Cerebellar cortex (tissue), 1 donor: ENCODE data around the gene KIFAP3.
"Not testable (repeated sequence)": the region's sequence is repeated elsewhere in the genome, so short reads cannot be mapped to it uniquely, and the experiment has no call there.

ENCODE experiments used
- DNase-seq: peaks from one replicate; pipeline ENCODE4 v3.0.0-alpha.2; 2015; ENCODE audit warnings: low spot score

KIFAP3 gene

DNA sequence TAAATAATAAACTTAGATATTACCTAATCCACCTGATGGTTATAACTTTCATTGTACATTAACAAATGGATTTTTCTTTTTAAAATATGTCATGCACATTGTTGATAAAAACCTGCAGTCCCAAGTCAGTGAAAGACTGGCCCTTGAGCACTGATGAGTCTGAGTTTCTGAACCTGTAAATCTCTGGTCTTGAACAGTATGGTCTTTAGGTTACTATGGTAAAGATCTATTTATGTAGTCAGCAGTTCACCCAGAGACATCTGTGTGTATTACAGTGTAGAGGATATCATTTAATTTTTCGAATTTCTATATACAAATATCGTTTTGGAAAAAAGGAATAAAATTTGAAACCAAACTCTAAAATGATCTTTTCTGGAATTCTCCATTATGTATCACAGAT, 150.4 kb downstream of the KIFAP3 start:
- no peak for DNase-seq

DNA sequence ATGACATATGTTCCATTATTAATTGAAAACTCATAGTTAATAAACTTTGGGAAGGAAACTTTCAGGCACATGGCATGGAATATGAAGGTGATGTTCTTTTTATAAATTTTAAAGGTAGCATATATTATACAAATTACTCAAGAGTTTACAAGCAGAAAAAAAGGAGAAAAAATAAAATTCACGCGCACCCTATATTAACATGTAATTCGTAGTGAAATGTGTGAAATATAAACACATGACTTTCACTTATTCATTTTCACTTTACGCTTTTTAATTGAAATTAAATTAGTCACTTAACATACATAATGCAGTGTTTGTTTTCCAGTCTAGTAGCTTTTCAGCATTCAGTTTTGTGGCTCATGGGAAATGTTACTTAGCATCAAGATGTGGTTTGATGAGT, 153.4 kb downstream of the KIFAP3 start:
- DNase-seq: no peak

DNA sequence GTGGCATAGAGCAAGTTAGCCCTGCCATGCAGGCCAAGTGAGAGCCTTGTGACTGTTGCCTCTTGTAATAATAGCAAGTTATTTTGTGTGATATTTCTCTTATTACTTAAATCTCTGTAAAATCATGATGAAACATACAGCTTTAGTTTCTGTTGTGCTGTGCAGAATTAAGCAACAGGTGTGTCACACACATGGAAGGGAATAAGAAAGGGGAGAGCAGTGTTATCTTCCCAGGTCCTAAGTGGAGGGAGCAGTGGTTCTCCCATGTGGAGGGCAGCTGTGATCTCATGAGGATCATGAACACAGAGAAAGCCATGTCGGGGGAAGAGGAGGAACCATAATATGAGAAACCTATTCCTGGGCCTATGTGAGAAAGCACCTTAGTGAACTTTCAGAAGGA, 155.6 kb downstream of the KIFAP3 start:
- DNase-seq: no peak

DNA sequence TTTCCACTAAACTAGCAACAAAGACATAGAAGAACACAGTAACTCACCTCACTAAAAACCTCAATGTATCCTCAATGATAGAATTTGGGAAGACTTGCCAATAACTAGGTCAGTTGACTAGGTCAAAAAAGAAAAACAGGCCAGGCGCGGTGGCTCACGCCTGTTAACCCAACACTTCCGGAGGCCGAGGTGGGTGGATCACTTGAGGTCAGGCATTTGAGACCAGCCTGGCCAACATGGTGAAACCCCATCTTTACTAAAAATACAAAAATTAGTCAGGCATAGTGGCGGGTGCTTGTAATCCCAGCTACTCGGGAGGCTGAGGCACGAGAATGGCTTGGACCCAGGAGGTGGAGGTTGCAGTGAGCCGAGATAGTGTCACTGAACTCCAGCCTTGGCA, 156.3 kb downstream of the KIFAP3 start:
- not testable (repeated sequence) for DNase-seq

DNA sequence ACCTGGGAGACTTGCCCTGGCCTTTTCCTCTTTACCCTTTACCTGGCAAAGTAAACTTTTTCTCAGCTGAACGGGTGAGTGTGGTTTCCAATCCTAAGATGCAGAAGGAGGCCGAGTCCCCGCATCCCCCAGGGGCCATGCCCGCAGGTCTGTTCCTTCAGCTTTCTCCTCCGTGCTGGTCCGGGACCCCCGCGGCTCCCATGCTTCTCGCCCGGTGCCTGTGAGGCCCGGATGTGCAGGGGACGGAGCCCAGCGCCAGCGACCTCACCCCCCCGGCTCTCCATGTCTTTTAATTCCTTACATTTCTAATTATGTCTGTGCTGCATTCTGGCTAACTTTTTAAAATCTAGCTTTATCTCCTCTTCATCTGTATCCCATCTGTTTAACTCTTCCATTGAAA, 159.3 kb downstream of the KIFAP3 start:
- DNase-seq: no peak

DNA sequence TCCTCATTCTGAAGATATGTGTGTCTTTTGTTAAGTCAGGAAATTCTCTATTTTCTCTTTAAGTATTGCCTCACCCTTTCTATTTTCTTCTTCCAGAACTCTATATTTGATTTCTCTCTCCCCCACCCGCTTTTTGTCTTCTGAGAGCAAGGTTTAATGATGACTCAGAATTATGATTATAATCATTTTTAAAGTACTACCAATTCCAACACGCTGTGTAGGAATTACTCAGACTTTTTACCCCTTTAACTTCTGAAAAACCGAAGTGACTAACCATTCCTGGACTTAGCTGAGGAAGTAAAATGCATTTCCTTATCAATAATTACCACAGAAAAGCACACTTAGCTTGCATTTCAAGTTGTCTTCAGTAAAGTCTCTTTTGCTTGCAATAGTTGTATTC, 160.0 kb downstream of the KIFAP3 start:
- no peak for DNase-seq

DNA sequence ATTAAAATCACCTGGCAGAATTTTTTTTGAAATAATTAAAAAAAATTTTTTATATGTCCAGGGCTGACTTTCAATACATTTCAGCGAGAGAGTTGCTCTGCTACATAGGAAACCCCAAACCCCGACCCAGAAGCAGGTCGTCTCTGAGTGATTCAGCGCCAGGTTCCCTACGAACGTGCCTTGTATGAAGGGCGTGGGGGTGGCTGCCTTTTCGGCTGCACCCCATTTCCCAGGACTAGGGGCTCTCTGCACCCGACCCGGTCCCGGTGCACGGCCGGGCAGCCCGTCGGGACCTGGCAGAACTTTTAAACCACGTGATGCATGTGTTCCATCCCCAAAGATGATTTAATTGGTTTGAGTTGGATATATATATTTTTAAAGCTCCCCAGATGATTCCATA, 165.0 kb downstream of the KIFAP3 start:
- no peak for DNase-seq

DNA sequence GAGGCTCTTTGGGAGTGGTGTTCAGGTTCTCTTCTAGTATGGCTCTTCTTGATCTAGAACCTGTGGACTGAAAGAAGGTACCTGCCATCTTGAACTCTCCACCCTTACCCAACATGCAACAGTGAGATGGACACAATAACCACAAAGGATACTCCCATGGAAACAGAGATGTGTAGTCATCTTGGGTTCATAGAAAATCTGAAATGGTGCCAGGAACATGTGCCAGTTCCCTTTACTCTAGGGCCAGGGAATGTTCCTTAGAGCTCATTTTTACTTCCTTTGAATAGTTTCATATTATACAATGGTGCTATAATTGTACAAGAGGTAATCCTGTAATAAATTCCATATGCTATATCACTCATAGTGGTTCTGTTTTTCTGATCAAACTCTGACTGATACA, 167.6 kb downstream of the KIFAP3 start:
- DNase-seq: no peak

DNA sequence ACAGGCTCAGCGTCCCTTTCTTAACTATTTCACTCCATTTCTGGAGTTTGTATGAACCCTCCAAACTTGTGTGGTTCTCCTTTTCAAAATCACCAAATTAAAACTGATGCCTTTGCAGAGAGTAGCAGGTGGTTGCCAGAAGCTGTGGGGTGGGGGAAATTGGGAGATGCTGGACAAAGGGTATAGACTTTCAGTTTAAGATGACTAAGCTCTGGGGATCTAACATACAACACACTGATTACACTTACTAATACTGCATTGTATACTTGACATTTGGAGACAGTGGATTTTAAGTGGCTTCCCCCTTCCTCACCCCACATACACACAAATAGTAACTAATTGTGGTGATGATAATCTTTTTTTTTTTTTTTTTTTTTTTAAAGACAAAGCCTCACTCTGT, 169.7 kb downstream of the KIFAP3 start:
- DNase-seq: no peak

DNA sequence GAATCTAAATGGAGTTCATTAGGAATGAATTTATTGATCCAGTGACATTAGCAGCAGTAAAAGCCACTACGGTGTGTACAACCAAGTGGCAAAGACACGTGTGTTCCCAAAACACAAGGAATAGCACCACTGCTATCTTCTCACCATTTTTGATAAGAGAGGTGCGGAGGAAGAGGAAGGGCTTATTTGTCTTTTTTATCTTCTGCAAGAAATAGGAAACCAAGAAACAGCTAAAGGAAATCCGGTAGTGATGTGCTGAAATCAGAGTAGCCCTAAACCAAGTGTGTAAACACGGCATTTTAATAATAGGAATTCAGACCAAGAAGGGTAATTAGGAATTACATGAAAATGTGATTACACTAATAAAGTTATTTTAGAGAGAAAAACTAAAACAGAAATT, 171.7 kb downstream of the KIFAP3 start:
- no peak for DNase-seq

DNA sequence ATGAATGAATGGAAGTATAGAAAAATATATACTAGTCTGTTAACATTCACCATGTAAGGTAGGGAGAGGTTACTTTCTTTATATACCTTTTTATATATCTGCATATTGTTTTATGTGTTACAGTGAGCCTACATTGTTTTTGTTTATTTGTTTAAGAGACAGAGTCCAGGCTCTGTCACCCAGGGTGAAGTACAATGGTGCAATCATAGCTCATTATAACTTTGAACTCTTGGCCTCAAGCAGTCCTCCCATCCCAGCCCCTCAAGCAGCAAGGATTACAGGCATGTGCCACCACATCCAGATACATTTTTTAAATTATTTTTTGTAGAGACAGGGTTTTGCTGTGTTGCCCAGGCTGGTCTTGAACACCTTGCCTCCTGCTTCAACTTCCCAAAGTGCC, 173.4 kb downstream of the KIFAP3 start:
- no peak for DNase-seq

DNA sequence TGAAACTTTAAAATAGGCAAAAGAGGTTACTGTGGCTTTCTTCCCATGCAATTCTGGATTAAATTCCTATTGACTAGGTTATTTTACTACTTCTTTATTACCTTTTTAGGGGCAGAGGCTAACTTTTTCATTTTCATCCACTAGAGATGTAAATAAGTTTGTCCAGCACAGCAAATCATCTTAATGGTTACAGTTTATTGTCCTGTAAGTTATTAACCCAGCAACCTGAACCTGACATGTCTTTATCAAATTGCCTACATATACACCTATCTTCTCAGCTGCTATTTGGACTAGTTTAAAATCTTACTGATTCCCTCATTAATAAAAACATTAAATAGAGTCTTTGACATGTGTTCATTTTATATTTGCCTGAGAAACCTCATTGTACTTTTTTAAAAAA, 173.9 kb downstream of the KIFAP3 start:
- DNase-seq: no peak

DNA sequence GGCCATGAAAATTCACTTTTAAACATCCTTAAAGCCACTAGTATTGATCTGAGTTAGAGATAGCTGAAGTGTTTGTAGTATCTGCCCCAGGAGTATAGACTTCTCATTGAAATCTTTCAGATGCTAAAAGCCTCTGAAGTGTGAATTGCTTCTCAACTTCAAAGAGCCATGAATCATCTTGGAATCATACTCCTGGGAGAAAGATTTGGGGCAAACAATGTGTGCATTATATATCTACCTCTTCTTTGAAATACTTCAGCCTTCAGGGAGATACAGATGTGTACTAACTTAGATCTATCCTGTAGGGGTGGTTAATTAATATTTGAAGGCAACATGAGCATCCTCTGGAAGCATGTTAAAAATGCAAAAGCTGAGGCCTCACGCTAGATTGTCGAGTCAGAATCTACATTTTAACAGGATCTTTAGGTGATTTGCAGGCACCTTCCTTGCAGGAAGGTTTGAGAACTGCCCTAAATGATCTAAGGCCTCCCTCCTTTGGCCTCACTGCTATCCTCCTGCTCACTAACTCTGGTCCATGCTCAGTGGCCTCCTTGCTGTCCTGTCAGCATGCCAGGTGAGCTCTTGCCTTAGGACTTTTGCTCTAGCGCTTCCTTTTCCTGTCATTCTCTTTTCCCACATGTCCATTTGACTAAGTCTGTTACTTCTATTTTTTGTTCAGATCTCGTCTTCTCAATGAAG, 174.8 kb downstream of the KIFAP3 start:
- no peak for DNase-seq

DNA sequence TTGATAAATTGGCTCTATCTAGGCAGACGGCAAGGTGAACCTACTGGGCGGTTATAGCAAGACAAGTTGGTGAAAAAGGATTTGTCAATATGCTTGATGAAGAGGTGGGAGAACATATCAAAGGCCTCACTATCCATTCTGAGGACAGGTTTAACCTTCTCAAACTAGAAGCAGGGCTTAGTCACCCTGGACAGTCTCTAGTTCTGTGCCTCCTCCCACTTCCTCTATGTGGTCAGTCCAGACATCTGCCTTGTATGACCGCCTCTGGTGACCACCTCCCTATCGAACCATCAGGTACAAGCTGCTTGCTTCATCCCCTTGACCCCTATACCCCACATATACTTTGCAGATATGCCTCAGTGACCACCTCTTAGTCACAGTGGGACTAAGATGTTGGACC, 178.5 kb downstream of the KIFAP3 start:
- no peak for DNase-seq

DNA sequence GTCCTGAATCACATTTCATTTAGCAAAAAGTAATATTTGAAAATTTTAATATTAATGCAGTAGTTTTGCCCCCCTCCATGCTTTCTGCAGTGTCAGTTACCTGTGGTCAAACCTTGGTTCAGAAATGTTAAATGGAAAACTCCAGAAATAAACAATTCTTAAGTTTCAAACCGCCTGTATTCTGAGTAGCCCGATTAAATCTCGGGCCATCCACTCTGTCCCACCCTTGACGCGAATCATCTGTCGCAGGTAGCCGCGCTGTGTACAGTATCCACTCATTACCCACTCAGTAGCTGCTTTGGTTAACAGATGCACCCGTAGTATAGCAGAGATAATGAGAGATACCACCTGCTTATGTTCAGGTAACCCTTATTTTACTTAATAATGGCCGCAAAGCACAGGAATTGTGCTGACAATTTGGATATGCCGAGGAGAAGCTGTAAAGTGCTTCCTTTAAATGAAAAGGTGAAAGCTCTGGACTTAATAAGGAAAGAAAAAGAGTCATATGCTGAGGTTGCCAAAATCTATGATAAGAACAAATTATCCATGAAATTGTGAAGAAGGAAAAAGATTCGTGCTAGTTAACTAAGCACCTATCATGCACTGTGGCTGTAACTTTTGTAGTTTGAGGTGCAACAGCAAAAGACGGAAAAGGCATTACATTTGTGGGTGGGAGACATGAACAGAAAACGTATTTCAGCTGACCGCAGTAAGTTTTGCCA, 179.9 kb downstream of the KIFAP3 start:
- no peak for DNase-seq

DNA sequence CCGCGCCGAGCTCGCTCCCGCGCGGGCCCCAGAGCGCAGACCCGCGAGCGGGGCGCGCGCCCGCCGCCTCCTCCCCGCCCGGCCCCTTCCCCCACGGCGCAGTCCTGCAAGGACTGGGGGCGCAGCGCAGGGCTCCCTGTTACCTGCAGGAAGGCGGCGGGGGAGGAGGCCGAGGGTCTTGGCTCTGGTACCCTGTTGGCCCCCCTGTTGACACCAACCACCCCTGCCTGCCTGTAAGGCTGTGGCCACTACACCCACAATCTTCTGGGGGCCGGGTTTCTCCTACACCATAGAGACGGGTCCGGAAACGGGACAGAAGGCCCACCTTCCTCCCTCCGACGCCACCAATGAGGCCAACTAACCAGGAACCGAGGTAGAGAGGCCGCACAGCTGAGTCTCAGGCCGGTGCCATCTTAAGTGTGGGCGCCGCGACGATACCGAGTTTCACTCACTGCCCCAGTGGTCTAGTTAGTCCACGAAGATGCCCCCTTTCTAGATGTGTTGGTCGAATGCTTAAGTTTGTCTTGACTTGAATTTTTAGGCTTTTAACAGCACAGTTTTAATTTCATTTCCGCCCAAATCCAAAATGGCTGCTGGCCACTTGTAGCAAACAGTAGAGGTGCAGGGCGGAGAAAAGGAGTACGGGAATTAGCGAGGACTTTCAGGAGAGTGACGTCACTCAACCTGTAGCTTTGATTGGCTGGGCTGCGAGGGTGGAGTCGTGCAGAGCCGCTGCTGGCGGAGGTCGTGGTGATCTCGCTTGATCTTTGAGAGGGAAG, 180.7 kb downstream of the KIFAP3 start, which contains the start of gene SCYL3:
TSS of gene SCYL3 (minus strand) at position 252 of the 779 bp plus-strand sequence. CDS start 5,056 bp downstream, outside the sequence.
- DNase-seq: peak; percentile 99

DNA sequence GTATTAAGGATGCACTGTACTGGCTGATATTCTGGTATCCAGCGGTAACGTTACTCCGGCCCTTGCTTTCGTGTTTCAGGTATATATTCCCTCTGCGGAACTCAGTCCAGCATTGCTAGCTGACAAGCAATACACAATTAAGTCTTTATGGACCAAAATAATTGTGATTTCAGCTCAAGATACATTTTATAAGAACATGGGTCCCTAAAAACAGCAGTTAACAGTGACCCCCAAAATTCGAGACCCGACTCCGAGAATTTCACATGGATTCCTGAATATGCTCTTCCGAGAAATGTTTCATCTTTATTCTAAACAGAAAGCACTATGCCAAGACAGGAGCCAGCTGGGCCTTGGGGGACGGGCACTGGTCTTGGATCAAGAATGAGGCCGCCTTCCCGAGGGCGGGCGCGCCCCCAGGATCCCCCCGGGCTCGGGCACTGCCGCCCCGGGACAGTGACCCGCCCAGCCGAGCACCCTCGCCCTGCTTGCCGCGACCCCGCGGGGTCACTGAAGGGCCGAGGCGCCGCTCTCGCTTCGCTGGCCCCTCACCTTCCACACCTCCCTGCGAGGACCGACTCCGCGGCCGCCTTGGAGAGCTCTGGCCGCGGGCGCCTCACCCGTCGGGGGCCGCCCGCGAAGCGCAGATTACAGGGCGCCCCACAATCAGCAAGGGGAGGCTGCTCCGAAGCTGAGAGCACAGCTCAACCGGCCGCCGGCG, 181.4 kb downstream of the KIFAP3 start:
- DNase-seq: peak; percentile 49

DNA sequence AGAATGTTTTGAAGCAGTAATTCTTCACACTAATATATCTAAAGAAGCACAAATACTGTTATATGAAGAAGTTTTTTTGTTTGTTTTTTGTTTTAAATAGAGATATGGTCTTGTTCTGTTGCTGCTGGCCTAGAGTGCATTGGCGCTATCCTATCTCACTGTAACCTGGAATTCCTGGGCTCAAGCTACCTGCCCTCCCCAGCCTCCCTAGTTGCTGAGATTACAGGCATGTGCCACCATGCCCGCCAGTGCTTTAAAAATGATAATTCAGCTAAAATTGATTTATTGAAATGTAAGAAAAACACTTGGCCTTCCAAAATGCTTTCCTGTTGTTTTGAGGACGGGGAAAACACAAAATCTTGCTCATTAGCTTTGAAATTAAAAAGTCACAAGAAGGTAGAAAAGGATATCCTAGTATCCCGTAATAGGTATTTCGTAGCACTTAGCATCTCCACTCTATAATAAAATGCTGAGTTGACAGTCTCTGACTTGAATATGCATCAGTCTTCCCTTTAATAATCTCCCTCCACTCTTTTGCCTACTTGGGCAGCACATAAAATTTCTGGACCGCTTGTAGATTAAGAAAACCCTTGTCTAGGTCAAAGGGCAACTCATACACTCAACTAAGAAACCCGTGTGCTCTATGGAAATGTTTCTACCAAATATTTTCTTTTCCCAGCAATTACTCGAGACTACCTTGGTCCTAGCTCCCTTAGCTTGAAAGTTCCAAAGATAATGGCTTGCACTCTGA, 182.1 kb downstream of the KIFAP3 start:
- peak; percentile 47 for DNase-seq

DNA sequence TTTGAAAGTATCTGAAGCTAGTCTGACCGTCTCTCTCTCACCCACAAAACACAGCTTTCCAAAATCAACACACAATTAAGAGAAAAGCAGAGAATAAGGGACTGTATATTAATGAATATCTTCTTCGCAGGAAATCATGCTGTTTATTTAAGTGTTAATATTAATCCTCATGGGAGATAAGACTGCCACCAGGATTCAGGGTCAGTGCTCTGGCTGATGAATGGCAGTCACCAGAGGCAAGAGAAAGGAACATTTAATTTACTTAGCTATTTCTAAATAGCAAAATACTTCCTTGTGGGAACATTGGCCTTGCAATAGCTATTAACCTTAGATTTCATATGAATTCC, 183.0 kb downstream of the KIFAP3 start:
- DNase-seq: no peak

DNA sequence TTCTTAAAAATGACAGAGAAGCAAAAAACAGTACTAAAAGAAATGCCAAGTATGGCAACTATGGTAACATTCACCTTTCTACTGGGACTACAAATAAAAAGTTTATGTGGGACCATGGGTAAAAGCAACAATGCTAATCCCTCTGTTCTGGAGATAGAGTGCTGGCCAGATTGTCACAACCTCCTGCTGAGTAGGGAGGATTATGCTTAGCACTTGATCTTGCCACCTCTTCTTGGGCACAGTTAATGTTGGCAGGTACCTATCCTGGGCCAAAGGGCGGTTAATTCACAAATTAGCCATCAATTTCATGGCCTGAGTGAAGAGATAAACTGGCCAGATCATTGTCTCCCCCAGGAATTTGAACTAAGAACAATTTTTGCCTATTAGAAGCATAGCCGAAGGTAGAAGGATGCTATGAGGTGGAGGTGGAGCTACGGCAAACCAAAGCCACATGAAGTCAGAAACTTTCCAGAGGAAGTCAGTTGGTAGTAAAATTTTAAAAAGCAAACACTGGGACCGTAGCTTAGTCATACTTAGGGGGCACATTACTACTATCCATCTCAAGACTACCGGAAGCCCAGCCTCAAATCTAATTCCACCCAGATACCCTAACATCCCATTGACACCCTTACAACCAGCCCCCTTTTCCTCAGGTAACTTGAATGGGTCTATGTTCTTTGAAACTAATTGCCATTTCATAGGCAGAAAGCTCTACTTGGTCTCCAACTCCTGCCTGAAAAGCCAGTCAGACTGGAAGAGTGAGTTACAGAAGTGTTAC, 183.5 kb downstream of the KIFAP3 start:
- DNase-seq: peak; percentile 29

DNA sequence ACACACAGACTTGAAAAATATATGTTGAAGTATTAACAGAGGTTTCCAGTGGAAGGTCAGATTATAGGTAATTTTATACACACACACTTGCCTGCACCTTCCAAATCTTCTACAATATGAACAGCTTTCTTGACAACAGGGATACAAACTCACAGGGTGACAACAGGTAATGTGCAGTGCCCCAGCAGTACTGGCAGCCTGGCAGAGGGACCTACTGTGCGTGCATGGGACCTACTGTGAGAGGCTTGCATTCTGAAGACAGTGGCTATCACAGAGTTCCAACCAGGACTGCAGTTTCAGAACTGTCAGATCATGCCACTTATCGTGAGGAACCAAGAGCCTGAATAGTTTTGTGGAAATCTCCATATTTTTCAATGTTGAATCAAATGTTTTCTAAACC, 184.6 kb downstream of the KIFAP3 start:
- no peak for DNase-seq
